Measurements from ENCODE around the gene DSCAM.

DNA sequence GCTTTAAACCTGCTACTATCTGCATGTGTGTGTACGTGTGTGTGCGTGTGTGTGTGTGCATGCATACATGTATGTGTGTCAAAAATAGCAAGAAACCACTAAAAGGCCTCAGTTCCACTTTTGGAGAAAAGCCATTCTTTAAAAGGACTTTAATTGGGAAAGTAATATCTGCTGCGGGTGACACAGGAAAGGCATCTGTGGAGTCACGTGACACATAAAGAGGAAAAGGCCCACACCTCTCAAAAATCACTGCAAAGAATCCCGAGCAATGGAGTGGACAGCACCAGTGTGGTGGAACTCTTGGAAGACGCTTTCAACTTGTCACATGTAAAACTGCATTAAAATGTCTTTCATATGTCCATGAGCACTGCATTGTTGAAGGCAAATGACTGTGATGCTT, 63.6 kb downstream of the DSCAM start:
- TF ChIP-seq POLR2AphosphoS5 (IDR thresholded peaks at IDR 0.05; ENCODE audit: low read depth, low read length) (no peak), TAF1 (IDR thresholded peaks at IDR 0.05; ENCODE audit: borderline replicate concordance, low read depth, low read length) (no peak), POLR2A (IDR thresholded peaks at IDR 0.05; ENCODE audit: low read depth, low read length) (no peak)
